Activated CD4-positive, alpha-beta T cell treated with anti-CD3 and anti-CD28 coated beads for 36 hours (primary cell): ENCODE results near the gene GOLT1A. TPM values are rescaled to one million over a fixed set of nuclear protein-coding genes. Genes with fewer than 3 reads are reported as not detected.

Experiments
- ATAC-seq: fragments of 200-7000 bp; cut with Tn5 transposase; one replicate; pipeline ENCODE4 v1.10.0; 2021; ENCODE audit warnings: mild to moderate bottlenecking, moderate library complexity
- CTCF ChIA-PET: fragments of 350-600 bp; sonication (Branson Sonifier 250); formaldehyde crosslinking; loops from one replicate; lab custom pipeline; 2021; ENCODE audit warnings: antibody characterized with exemption; lab: Charles Lee
- POLR2A ChIA-PET: fragments of 350-600 bp; sonication (Branson Sonifier 250); formaldehyde crosslinking; loops from one replicate; lab custom pipeline; 2021; ENCODE audit warnings: antibody characterized with exemption, inconsistent platforms; lab: Charles Lee
- DNase-seq: peaks from one replicate; pipeline ENCODE4 v3.0.0-alpha.2; 2020
- H3K27ac Mint-ChIP-seq: one replicate; pipeline ENCODE4 v1.8.0; 2021; ENCODE audit warnings: mixed read lengths
- H3K27me3 Mint-ChIP-seq: one replicate; pipeline ENCODE4 v1.8.0; 2021; ENCODE audit warnings: mixed read lengths
- H3K36me3 Mint-ChIP-seq: one replicate; pipeline ENCODE4 v1.8.0; 2021; ENCODE audit warnings: low read depth, mixed read lengths
- H3K4me1 Mint-ChIP-seq: one replicate; pipeline ENCODE4 v1.8.0; 2021; ENCODE audit warnings: mixed read lengths
- H3K4me3 Mint-ChIP-seq: one replicate; pipeline ENCODE4 v1.8.0; 2021; ENCODE audit warnings: mild to moderate bottlenecking, moderate library complexity, mixed read lengths
- H3K9me3 Mint-ChIP-seq: one replicate; pipeline ENCODE4 v1.8.0; 2021; ENCODE audit warnings: low read depth, mixed read lengths
- intact Hi-C, 2 experiments: fragments of 100-400 bp; cut with DNase I in 1 of 2; cut with micrococcal nuclease in 1 of 2; formaldehyde crosslinking; loops; one replicate each; pipeline versions ENCODE4 v1.14.2 to v1.15.1; 2022 to 2024; cut with DNase I, micrococcal nuclease
- total RNA-seq, 2 experiments: library from RNA; stranded (reverse); gene quantifications; one replicate each; pipeline ENCODE4 v1.2.3, GENCODE V29; 2021

GOLT1A gene
- total RNA-seq, 2 experiments from 2014 or later = 0.21 to 0.69 TPM

DNA sequence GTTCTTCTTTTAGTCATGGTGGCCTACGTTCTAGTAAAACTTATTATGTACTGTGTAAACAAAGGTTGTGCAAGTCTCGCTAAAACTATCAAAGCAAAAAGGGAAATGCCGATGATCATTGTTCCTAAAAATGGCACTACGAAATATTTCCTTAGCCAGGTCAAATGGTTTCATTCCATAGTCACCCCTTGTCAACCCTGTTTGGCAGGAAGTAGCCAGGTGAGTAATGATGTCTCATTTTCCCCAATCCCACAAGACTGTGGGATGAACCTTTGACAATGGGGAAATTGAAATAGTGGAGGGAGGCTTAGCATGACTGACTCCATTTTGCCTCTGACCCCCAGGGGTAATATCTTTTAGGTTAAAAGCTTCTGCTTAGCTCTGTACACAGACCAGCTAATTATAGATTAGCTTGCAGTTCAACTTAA, 42.0 kb downstream of the GOLT1A start:
- peaks cover 4% of the 10 kb centered on the region for H3K27me3 Mint-ChIP-seq
- no peaks in the 10 kb centered on the region for H3K4me1 Mint-ChIP-seq
- H3K27ac Mint-ChIP-seq = no peak overlapping the region
- H3K4me3 Mint-ChIP-seq = no peak overlapping the region
- peaks cover 6% of the 10 kb centered on the region for H3K36me3 Mint-ChIP-seq
- intact Hi-C loops = no loop called here
- no peak for ATAC-seq
- no peak for DNase-seq
- ChIA-PET CTCF (interaction anchor here (0.7 to 1.4 kb wide), 3 partner anchors 9 to 188 kb away, joined by 3 to 7 read pairs (median 6); partner anchors contain the start of gene PLEKHA6), POLR2A (no interaction called here)
- peaks cover 28% of the 10 kb centered on the region for H3K9me3 Mint-ChIP-seq

DNA sequence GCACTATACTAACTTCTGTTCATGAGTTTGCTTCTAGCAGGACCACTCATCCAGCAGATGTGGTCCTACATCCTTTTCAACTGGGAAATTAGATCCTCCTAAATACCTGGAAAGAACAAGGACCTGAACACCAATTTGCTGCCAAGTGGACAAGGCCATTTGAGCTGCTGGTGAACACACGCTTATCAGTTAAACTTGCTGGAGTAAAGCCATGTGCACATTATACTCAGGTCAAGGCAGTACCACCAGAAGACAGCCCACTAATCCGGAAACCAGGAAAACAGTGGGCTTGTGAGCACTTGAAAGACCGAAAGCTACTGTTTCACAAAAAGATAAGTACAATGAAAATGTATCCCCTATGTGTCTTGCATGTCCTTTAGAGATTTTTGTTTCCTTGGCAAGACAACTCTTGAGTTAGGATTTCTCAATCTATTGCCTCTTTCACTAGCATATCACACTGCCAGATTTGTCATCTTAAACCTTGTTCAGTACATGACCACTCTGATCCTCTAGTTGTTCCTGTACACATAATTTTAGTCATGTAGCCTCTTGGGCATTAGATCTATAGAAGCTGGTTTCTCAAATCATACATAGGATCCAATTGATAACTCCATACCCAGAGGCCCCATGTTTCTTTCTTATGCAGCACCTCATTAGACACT, 43.2 kb downstream of the GOLT1A start:
- CTCF ChIA-PET = interaction anchor here (0.7 to 1.0 kb wide), 3 partner anchors 169 to 194 kb away, joined by 3 to 7 read pairs (median 3); partner anchors contain the start of gene PLEKHA6

DNA sequence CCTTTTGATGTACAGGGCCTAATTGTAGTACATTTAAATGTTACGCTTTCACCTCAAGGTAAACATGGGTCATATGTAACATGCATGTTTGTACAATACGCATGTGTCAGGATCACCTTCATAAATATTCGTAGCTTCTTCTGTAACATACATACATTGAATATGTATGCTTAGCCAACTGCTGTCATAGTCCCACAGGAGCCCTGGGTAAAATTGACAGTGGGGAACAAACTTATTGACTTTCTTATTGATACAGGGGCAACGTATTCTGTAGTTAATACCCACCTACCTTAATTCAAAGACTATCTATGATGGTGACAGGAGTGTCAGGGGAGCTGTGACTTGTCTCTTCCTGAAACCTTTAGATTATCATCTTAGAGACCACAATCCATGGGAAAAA, 43.9 kb downstream of the GOLT1A start:
- Mint-ChIP-seq H3K9me3 (peaks cover 28% of the 10 kb centered on the region), H3K36me3 (peaks cover 6% of the 10 kb centered on the region), H3K4me1 (no peaks in the 10 kb centered on the region), H3K27ac (no peak overlapping the region), H3K27me3 (peaks cover 6% of the 10 kb centered on the region), H3K4me3 (no peak overlapping the region)
- ATAC-seq = no peak
- DNase-seq = no peak
- ChIA-PET CTCF (interaction anchor here (0.7 to 1.0 kb wide), 2 partner anchors 170 to 194 kb away, joined by 3 read pairs; no protein-coding TSS in a partner anchor), POLR2A (no interaction called here)
- intact Hi-C loops = no loop called here

More for the DNA sequence above, 43.2 kb downstream of the GOLT1A start:
- Mint-ChIP-seq H3K4me1 (no peaks in the 10 kb centered on the region), H3K27me3 (peaks cover 6% of the 10 kb centered on the region), H3K27ac (no peak overlapping the region), H3K9me3 (peaks cover 28% of the 10 kb centered on the region), H3K36me3 (peaks cover 6% of the 10 kb centered on the region), H3K4me3 (no peak overlapping the region)
- intact Hi-C loops = no loop called here
- POLR2A ChIA-PET = no interaction called here
- ATAC-seq = no peak
- no peak for DNase-seq

DNA sequence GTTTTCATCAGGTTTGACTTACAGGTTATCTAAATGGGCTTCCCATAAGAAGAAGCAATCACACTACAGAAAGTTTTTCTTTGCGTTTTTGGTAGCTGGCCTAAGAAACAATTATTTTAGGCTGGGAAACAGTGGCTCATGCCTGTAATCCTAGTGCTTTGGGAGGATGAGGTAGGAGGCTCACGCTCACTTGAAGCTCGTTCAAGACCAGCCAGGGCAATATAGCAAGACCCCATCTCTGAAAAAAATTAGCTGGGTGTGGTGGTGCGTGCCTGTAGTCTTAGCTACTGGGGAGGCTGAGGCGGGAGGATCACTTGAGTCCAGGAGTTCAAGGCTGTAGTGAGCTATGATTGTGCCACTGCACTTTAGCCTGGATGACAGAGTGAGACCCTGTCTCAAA, 46.1 kb downstream of the GOLT1A start:
- ATAC-seq (no peak), DNase-seq (no peak)
- intact Hi-C loops = no loop called here
- no peak overlapping the region for H3K4me3 Mint-ChIP-seq
- peaks cover 2% of the 10 kb centered on the region for H3K27me3 Mint-ChIP-seq
- no peak overlapping the region for H3K27ac Mint-ChIP-seq
- ChIA-PET CTCF (interaction anchor here (1.0 to 1.9 kb wide), 11 partner anchors 13 to 335 kb away, joined by 3 to 10 read pairs (median 4); no protein-coding TSS in a partner anchor), POLR2A (no interaction called here)
- H3K36me3 Mint-ChIP-seq = peaks cover 6% of the 10 kb centered on the region
- H3K9me3 Mint-ChIP-seq = peaks cover 28% of the 10 kb centered on the region
- no peaks in the 10 kb centered on the region for H3K4me1 Mint-ChIP-seq

- Mint-ChIP-seq H3K27ac (no peak within 1 kb of the TSS), H3K36me3 (peaks cover 3% of the 10 kb centered on the region), H3K27me3 (peaks cover 3% of the 10 kb centered on the region), H3K4me3 (no peak within 1 kb of the TSS), H3K9me3 (peaks cover 22% of the 10 kb centered on the region), H3K4me1 (peaks cover 1% of the 10 kb centered on the region)
- no peak for ATAC-seq
- ChIA-PET CTCF (interaction anchor here (1.3 to 4.7 kb wide), 3 partner anchors 40 to 195 kb away, joined by 4 to 57 read pairs (median 5); partner anchors contain the start of gene PLEKHA6), POLR2A (no interaction called here)
- intact Hi-C loops = no loop called here
- no peak for DNase-seq
Observed at GRCh38 chr1:204166219-204166618, 47.6 kb downstream of the GOLT1A start, which contains the start of gene REN. REN (minus strand) TSS chr1:204166337; CDS start chr1:204166293, 44 bp downstream.

- ATAC-seq = peak; percentile 98
- no peaks in the 10 kb centered on the region for H3K36me3 Mint-ChIP-seq
- intact Hi-C loops = loop anchor here (1.0 to 2.0 kb wide), 5 partner anchors 45 to 644 kb away; no protein-coding TSS in a partner anchor
Observed at GRCh38 chr1:204162494-204163074, 51.2 kb downstream of the GOLT1A start.

DNA sequence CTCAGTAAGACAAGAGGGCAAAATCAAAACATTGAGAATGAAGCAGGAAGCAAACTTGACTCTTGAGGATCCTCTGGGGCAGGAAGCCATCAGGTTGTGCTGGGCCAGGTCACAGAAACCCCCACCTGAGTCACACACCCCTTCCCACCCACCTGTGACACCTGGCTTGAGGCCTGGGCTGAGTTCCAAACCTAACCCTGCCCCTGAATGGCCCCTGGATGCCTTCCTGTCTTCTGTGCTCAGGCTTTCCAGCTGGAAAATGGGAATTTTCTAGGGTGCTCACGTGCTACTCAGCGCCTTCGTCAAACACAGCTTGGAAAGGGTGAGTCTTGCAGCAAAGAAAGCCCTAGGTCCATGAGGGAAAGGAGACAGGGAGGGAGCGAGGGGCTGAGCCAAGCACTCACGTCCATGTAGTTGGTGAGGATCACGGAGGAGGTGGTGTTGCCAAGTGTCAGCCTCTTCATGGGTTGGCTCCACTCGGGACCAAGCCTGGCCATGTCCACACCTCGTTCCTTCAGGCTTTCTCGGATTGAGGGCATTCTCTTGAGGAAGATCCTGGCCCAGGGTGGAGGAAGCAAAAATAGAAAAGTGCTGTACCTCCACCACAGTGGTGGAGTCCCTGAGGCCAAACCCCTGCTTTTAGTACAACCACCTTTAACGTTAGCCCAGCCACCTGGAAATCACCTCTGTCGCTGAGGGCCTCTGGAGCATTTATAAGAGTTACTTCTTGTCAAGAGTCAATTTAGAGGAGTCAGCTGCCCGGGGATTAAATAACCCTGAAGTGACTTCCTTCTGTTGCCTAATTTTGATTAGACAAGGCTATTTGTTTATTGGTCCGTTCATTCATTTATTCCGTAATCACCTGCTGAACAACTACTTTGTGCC, 51.9 kb downstream of the GOLT1A start:
- CTCF ChIA-PET = interaction anchor here (0.5 to 4.7 kb wide), 22 partner anchors 9 to 924 kb away, joined by 3 to 57 read pairs (median 4); partner anchors contain the start of gene PLEKHA6
- DNase-seq (no peak), ATAC-seq (no peak)
- Mint-ChIP-seq H3K4me1 (peaks cover 1% of the 10 kb centered on the region), H3K36me3 (no peaks in the 10 kb centered on the region), H3K4me3 (no peak overlapping the region), H3K27me3 (peaks cover 7% of the 10 kb centered on the region), H3K9me3 (no peaks in the 10 kb centered on the region), H3K27ac (no peak overlapping the region)
- intact Hi-C loops = loop anchor here (1.0 to 2.0 kb wide), 5 partner anchors 45 to 645 kb away; no protein-coding TSS in a partner anchor
- POLR2A ChIA-PET = no interaction called here

More at GRCh38 chr1:204162494-204163074, 51.2 kb downstream of the GOLT1A start:
- CTCF ChIA-PET = interaction anchor here (0.6 to 4.7 kb wide), 43 partner anchors 8 to 1327 kb away, joined by 3 to 57 read pairs (median 4); partner anchors contain the start of genes GOLT1A and PLEKHA6
- H3K9me3 Mint-ChIP-seq = peaks cover 5% of the 10 kb centered on the region
- DNase-seq = peak; percentile 88
- H3K27me3 Mint-ChIP-seq = peaks cover 7% of the 10 kb centered on the region
- peaks cover 1% of the 10 kb centered on the region for H3K4me1 Mint-ChIP-seq
- no peak overlapping the region for H3K4me3 Mint-ChIP-seq
- H3K27ac Mint-ChIP-seq = no peak overlapping the region
- POLR2A ChIA-PET = interaction anchor here (0.9 kb wide), 1 partner anchor 236 kb away, joined by 3 read pairs; no protein-coding TSS in a partner anchor

GRCh38 chr1:204157962-204158361, 55.8 kb downstream of the GOLT1A start:
- ChIA-PET POLR2A (no interaction called here), CTCF (interaction anchor here (1.8 kb wide), 1 partner anchor 241 kb away, joined by 8 read pairs; no protein-coding TSS in a partner anchor)
- intact Hi-C loops = no loop called here
- Mint-ChIP-seq H3K27ac (no peak overlapping the region), H3K9me3 (no peaks in the 10 kb centered on the region), H3K27me3 (peaks cover 5% of the 10 kb centered on the region), H3K4me1 (peaks cover 1% of the 10 kb centered on the region), H3K4me3 (no peak overlapping the region), H3K36me3 (no peaks in the 10 kb centered on the region)
- no peak for ATAC-seq
- no peak for DNase-seq

- ChIA-PET CTCF (interaction anchor here (0.6 to 2.1 kb wide), 2 partner anchors 51 to 233 kb away, joined by 3 to 6 read pairs; no protein-coding TSS in a partner anchor), POLR2A (no interaction called here)
- Mint-ChIP-seq H3K27me3 (peaks cover 2% of the 10 kb centered on the region), H3K4me1 (peaks cover 4% of the 10 kb centered on the region), H3K9me3 (no peaks in the 10 kb centered on the region), H3K4me3 (no peak overlapping the region), H3K27ac (no peak overlapping the region), H3K36me3 (no peaks in the 10 kb centered on the region)
- ATAC-seq = no peak
- no peak for DNase-seq
- intact Hi-C loops = no loop called here
Observed at GRCh38 chr1:204155881-204156280, 57.9 kb downstream of the GOLT1A start.

- H3K36me3 Mint-ChIP-seq = no peaks in the 10 kb centered on the region
- ChIA-PET POLR2A (no interaction called here), CTCF (interaction anchor here (1.0 to 2.1 kb wide), 6 partner anchors 9 to 244 kb away, joined by 3 to 6 read pairs (median 4); no protein-coding TSS in a partner anchor)
- ATAC-seq (no peak), DNase-seq (no peak)
- intact Hi-C loops = no loop called here
- H3K27ac Mint-ChIP-seq = no peak overlapping the region
- no peak overlapping the region for H3K4me3 Mint-ChIP-seq
- no peaks in the 10 kb centered on the region for H3K27me3 Mint-ChIP-seq
- H3K4me1 Mint-ChIP-seq = peaks cover 4% of the 10 kb centered on the region
- H3K9me3 Mint-ChIP-seq = no peaks in the 10 kb centered on the region
Observed at GRCh38 chr1:204154568-204155255, 59.1 kb downstream of the GOLT1A start.
